ENCODE measurements around the gene RHBDD1.

RHBDD1 gene

GRCh38 chr2:226887940-226888339, 52.1 kb downstream of the RHBDD1 start:
- no peak for DNase-seq (ENCODE audit: low spot score)

GRCh38 chr2:226888378-226888965, 52.6 kb downstream of the RHBDD1 start:
- DNase-seq (ENCODE audit: low spot score) = no peak

GRCh38 chr2:226888971-226889370, 53.1 kb downstream of the RHBDD1 start:
- DNase-seq (ENCODE audit: low spot score) = no peak

- no peak for DNase-seq (ENCODE audit: low spot score)
Observed at GRCh38 chr2:226890286-226890685, 54.4 kb downstream of the RHBDD1 start.

- no peak for DNase-seq (ENCODE audit: low spot score)
Observed at GRCh38 chr2:226891780-226892590, 56.1 kb downstream of the RHBDD1 start.

- no peak for DNase-seq (ENCODE audit: low spot score)
Observed at GRCh38 chr2:226892729-226893128, 56.9 kb downstream of the RHBDD1 start.

GRCh38 chr2:226893216-226893615, 57.4 kb downstream of the RHBDD1 start:
- no peak for DNase-seq (ENCODE audit: low spot score)

- no peak for DNase-seq (ENCODE audit: low spot score)
Observed at GRCh38 chr2:226894752-226895151, 58.9 kb downstream of the RHBDD1 start.

GRCh38 chr2:226895579-226895978, 59.7 kb downstream of the RHBDD1 start:
- no peak for DNase-seq (ENCODE audit: low spot score)

GRCh38 chr2:226898121-226898520, 62.3 kb downstream of the RHBDD1 start:
- DNase-seq (ENCODE audit: low spot score) = no peak

GRCh38 chr2:226898897-226899296, 63.0 kb downstream of the RHBDD1 start:
- no peak for DNase-seq (ENCODE audit: low spot score)

GRCh38 chr2:226902041-226902966, 66.5 kb downstream of the RHBDD1 start:
- no peak for DNase-seq (ENCODE audit: low spot score)

- no peak for DNase-seq (ENCODE audit: low spot score)
Observed at GRCh38 chr2:226903179-226903578, 67.3 kb downstream of the RHBDD1 start.

GRCh38 chr2:226904592-226904991, 68.7 kb downstream of the RHBDD1 start:
- DNase-seq (ENCODE audit: low spot score) = no peak

- no peak for DNase-seq (ENCODE audit: low spot score)
Observed at GRCh38 chr2:226905718-226906117, 69.9 kb downstream of the RHBDD1 start.

- no peak for DNase-seq (ENCODE audit: low spot score)
Observed at GRCh38 chr2:226906163-226906693, 70.4 kb downstream of the RHBDD1 start.

GRCh38 chr2:226909126-226909525, 73.3 kb downstream of the RHBDD1 start:
- DNase-seq (ENCODE audit: low spot score) = no peak

GRCh38 chr2:226909836-226910235, 74.0 kb downstream of the RHBDD1 start:
- no peak for DNase-seq (ENCODE audit: low spot score)

GRCh38 chr2:226910384-226910783, 74.5 kb downstream of the RHBDD1 start:
- DNase-seq (ENCODE audit: low spot score) = no peak

- DNase-seq (ENCODE audit: low spot score) = no peak
Observed at GRCh38 chr2:226911932-226912331, 76.1 kb downstream of the RHBDD1 start.

- DNase-seq (ENCODE audit: low spot score) = no peak
Observed at GRCh38 chr2:226913641-226914040, 77.8 kb downstream of the RHBDD1 start.

- no peak for DNase-seq (ENCODE audit: low spot score)
Observed at GRCh38 chr2:226915846-226916360, 80.0 kb downstream of the RHBDD1 start.
